NCI-H510A (cell line): ENCODE data around the gene TACR1.
A peak's percentile ranks its signal among the peaks of the same experiment; 100 is the strongest.
"Not testable (repeated sequence)": the region's sequence is repeated elsewhere in the genome, so short reads cannot be mapped to it uniquely, and the experiment has no call there.

ENCODE experiments used
- DNase-seq: peaks from one replicate; lab custom pipeline; 2025; lab: John Stamatoyannopoulos, UW

The TACR1 gene, protein sequence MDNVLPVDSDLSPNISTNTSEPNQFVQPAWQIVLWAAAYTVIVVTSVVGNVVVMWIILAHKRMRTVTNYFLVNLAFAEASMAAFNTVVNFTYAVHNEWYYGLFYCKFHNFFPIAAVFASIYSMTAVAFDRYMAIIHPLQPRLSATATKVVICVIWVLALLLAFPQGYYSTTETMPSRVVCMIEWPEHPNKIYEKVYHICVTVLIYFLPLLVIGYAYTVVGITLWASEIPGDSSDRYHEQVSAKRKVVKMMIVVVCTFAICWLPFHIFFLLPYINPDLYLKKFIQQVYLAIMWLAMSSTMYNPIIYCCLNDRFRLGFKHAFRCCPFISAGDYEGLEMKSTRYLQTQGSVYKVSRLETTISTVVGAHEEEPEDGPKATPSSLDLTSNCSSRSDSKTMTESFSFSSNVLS

DNA sequence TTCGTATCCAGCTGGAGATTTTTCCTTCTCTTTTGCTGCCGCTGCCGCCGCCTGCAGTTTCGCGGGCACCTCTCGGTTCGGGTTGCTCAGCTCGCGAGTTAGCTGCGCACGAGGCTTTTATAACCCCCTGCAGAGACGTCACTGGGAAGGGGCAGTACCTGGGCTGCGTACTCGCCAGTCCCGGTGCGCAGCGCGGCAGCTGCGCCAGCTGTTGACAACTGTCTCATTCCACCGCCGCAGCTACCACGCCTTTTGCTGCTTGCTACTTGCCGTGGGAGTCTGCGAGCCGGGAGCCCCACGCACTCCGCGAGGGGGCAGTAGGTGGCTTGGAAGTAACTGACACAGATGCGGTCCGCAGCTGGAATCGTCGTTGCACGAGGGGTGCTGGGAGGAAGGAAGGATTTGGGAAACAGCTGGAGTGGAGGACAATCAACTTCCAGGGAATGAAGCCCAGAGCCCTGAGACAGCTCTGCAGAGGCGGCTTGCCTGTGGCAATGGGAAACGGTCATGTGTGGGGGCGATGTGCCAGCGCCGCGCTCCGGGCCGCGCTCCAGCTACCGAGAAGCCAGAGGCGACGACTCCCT lies at the start of gene TACR1:
TACR1 (minus strand) TSS at position 93 of the 584 bp plus-strand sequence. CDS start 586 bp downstream, outside the sequence.
- peak; percentile 57 for DNase-seq

DNA sequence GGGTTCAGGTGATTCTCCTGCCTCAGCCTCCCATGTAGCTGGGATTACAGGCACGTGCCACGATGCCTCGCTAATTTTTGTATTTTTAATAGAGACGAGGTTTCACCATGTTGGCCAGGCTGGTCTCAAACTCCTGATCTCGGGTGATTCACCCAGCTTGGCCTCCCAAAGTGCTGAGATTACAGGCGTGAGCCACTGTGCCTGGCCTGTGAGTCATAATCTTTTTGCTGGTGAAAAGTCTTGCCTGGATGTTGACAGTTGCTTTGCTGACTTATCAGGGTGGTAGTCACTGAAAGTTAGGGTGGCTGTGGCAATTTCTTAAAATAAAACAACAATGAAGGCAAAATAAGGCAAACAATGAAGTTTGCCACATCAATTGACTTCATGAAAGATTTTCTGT lies 49.3 kb upstream of the TACR1 start:
- not testable (repeated sequence) for DNase-seq

DNA sequence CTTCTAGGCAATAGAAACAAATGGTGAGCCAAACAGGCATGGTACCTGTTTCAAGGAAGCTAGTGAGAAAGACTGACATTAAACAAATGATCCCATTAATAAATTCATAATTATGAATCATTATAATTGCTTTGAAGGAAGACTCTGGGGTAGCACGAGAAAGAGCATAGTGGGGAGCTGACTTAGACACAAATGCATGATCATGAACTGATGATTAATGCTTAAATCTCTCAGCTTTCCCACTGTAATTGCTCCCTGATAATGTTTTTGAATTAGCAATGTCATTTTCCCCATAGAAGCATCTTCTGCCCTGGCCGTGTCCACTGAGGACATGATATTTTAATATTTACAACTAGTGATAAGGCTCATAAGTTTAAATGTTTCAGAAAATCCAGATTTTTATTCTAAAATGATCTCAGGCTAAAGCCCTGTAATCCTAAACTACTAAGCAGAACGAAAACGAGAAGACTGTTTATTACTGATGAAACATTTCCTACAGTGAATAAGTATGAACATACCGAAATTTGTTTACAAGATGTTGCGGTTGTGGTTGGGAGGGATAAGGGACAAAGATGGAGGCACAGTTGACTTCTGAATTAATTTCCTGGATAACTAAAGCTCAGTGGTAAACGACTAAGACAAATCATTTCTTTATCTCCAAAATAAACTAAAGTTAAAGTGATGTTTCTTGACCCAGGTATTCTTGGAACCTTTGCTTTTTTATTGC lies 47.3 kb upstream of the TACR1 start:
- no peak for DNase-seq

DNA sequence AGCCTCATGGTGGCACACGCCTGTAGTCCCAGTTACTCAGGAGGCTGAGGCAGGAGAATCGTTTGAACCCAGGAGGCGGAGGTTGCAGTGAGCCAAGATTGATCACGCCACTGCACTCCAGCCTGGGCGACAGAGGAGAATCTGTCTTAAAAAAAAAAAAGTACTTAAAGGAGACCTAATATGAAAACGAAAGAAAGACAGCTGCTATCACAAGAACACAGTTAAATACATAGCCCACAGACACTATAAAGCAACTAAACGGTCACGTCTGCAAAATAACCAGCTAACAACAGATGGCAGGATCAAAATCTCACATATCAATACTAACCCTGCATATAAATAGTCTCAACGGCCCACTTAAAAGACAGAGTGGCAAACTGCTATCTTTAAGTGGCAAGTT lies 43.9 kb upstream of the TACR1 start:
- no peak for DNase-seq

DNA sequence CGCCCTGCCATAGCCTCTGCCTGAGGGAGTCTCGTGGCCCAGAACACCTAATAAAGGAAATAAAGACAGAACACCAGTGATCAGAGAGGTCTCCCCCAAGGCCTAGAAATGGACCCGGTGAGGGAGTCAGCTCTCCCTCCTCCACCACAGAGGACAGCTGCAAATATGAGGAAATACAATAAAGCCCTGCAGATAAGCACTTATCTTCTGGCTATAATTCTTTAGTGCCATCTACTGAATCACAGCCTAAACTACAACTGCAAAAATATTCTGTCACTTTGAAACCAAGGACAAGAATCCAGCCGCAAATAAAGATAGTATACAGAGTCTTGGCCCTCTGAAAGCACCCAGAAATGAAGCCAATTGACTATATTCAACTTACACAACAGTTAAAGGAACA lies 42.4 kb upstream of the TACR1 start:
- no peak for DNase-seq

DNA sequence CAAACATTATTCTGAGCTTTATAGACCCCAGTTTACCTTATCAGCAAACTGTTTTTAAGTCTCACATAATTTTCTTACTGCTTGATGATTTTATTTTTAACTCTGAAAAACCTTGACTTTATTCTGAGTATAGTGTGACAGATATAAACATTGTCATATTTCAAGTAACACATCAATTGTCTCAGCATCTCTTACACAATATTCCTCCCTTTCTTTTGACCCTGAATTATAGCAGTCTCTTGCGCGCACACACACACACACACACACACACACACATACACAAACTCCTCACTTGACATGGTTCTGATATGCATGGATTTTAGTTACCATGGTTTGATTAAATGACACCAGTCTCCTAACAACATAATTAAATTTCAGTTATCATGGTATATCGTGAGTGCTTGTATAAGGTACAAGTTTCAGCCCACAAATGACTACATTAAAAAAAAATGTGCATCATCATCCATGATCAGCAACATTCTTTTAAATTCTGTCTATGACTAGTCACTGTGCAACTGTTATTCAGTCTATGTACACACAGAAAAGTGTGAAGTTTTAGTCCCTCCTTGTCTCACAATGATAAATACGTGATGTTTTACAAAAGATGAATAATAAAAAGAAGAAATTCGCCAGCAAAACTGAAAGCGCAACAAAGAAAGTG lies 39.5 kb upstream of the TACR1 start:
- DNase-seq: no peak

DNA sequence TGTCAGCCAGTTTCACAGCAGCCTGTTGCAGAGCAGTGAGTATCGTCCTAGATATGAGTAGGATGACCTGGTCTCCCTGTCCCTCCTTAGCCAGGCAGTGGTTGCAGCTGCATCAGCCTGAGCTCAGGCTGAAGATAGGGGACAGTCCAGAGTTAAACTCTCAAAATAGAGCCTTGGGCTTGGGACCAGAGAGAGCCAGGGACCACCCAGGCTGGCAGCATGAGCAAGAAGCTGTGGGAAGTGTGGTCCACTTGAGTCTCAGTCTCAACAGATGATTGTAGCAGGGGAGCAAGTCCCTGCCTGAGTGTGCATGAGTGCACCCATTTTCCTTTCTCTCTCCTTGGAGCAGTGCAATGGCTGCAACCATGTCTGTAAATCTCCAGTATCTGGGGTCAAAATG lies 38.0 kb upstream of the TACR1 start:
- DNase-seq: no peak

DNA sequence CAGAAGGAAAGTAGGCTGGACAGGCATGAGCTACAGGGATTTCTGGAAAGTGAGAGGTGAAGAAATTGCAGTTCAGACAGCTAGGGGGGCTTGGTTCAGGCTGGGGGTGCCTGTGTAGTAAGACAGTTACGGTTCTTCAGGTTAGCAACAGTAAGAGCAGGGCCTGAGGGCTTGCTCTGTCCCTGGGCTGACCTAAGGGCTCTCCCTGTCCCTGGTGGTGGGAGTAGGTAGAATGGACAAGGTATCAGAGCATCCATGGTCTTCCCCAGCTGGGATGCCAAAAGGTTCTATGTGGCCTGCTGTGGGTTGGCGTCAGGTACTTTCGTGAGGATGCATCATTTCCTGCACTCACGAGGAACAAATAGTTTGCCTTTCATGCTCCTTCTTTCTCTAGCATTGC lies 34.6 kb upstream of the TACR1 start:
- DNase-seq: no peak

DNA sequence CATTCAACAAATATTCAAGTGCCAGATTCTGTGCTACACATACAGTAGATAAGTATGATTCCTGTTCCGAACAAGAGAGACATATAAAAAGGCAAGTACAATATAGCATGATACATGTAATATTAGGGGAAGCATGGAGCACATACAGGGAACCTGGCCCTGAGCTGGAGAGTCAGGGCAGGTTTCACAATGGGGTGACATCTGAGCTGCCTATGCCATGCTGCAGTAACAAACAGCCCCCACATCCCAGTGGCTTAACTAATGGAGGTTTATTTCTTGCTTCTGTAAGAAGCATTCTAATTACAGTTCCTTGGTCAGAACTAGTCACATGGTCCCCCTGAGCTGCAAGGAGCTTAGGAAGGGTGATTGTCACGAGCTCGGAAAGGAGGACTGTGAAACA lies 27.3 kb upstream of the TACR1 start:
- no peak for DNase-seq

DNA sequence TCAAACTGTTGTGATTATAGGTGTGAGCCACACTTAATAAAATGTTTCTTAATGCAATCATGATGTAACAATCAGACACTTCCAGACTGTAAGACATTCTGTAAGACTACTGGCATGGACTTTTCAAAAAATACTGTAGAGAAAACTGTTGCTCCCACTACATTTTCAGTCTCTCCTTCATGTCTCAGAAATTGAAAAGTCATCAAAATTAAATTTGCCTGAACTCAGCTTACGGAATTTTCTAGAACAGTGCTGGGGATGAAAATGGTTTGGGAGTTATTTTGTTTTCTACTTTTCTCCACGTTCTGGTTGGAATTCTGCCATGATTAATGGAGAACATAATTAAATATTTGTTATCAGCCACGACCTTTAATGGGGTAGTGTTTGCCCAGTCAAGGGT lies 26.8 kb upstream of the TACR1 start:
- no peak for DNase-seq

DNA sequence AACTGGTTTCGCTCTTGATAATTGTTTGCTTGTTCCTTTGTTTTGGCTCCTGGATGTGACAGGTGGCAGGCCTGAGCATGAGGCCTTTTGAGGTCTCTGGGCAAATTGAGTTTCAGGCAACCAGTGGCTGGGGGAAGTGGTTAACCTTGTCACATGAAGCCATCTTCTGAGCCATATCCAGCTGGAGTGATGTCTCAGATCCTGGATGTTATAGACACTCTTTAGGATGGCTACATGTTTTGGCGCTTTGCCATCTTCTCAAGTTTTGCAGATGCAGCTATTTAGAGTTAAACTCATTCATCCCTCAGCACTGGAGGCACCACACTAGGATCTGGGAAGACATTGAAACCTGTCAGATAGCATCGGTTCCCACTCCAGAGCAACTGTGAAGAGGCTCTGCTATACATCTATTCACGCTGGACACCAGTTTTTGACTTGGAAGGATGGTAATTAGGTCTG lies 25.3 kb upstream of the TACR1 start:
- DNase-seq: peak; percentile 38

DNA sequence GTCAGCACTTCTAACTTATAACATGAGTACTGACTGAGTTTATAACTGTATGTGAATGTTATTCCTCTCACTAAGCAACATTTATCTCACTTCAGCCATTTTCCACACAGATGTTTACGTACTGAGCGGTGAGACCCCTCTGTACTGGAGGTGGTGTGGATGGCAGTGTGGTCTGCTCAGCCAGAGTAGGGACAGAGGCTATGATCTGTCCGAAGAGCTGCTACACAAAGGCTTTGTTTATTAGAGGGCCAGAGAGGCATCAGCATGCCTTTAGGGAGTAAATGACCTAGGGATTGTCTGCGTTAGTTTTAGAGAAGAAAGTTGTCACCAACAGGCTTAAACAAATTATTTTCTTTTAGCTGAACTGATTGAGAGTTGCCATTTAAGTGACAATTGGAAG lies 23.2 kb upstream of the TACR1 start:
- no peak for DNase-seq

DNA sequence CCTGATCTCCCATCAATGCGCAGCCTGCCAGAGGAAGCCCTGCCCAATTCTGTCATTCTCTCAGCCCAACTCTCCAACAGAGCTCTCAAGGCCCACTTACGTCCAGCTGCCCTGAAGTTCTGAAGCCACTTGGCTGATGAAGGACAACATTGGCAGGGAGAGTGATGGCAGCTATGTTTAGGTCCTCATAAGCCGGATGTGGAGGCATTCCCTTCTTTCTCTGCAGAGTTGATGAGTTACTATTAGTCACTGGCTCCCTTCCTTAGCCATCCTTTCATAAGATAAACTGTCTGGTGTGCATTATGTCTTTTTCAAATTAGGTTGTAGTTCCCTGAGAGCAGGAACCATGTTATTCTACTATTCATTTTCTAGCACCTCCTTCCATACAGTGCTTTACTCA lies 22.5 kb upstream of the TACR1 start:
- peak; percentile 52 for DNase-seq

DNA sequence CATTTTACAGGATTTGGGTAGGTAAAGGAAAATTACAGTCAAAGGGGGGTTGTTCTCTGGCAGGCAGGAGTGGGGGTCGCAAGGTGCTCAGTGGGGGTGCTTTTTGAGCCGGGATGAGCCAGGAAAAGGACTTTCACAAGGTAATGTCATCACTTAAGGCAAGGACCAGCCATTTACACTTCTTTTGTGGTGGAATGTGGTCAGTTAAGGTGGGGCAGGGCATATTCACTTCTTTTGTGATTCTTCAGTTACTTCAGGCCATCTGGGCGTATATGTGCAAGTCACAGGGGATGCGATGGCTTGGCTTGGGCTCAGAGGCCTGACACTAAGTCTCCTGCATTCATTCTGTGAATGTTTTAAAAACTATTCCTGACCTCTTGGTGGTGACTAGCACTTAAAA lies 19.9 kb upstream of the TACR1 start:
- not testable (repeated sequence) for DNase-seq

DNA sequence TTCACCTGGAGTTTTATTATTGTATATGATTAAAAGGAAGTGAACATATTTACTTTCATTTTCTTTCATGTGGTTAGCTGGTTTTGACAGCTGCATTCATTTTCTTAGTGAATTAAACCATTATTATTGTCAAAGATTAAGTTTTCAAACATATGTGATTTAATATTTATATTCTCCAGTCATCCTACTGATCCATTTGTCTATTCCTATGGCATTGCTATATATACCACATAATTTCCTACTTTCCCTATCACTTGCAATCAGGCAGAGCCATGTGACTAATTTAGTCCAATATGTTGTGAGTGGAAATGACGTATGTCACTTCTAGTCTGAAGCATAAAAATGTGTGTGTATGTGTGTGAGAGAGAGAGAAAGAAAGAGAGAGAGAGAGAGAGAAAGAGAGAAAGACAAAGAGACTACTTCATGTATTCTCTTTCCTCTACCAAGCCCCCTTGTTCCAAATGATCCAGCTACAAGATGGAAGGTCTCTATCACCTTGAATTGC lies 12.0 kb upstream of the TACR1 start:
- no peak for DNase-seq

DNA sequence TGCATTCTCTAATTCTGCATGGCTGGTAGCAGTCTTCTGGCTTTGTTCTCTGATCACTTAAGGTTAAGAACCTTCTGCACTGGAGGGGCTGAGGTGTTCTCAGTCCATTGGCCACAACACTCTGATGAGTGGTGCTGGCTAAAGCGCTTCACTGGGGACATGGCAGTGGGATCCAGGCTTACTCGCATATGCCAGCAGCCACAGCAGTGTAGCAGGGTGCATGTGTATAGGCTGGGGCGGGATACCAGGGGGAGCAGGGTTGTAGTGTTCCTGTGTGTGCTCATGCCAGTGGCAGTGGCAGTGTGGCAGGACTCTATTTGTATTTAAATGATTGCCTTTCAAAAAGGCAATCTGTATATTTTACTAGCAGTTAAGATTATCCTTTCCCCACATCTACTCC lies 11.1 kb upstream of the TACR1 start:
- no peak for DNase-seq

DNA sequence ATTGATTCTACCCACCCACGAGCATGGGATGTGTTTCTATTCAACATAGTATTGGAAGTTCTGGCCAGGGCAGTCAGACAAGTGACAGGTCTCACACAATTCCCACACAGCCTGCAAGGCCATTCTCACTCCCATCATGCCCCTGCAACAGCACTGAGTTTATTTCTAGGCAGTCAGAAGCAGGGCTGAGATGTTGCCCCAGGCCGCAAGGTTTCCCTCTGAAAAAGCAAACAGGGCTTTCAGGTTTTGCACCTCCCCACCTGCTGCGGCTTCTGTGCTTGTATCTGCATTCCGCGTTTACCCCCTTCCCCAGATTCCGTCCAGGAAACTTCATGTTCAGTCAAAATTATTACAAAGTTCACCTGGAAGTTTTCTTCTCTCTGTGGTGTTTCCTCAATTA lies 9.4 kb upstream of the TACR1 start:
- no peak for DNase-seq

DNA sequence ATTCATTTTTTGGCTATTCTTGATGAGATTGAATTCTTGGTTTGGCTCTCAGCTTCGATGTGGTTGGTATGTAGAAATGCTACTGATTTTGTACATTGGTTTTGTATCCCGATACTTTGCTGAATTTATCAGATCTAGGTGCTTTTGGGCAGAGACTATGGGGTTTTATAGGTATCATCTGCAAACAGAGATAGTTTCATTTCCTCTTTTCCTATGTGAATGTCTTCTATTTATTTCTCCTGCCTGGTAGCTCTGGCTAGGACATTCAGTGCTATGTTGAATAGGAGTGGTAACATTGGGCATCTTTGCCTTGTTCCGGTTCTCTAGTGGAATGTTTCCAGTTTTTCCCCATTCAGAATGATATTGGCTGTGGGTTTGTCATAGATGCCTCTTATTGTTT lies 5.5 kb upstream of the TACR1 start:
- DNase-seq: no peak

DNA sequence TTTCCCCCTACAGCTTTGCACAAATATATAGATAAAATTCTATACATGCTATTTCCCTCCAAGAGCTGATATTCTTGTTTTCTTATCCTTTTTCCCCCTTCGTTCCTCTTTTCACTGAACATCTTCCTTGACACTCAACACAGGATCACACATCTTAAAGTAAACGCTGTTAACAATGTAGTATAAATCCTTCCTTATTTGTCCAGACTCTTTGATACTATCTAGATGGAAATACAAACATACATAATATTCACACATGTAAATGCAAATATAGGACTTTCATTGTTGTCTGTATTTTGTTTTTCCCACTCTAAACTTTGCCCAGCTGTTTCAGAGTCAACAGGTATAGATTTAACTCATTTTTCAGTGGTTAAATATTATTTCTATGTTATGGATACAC lies 3.0 kb upstream of the TACR1 start:
- DNase-seq: no peak

DNA sequence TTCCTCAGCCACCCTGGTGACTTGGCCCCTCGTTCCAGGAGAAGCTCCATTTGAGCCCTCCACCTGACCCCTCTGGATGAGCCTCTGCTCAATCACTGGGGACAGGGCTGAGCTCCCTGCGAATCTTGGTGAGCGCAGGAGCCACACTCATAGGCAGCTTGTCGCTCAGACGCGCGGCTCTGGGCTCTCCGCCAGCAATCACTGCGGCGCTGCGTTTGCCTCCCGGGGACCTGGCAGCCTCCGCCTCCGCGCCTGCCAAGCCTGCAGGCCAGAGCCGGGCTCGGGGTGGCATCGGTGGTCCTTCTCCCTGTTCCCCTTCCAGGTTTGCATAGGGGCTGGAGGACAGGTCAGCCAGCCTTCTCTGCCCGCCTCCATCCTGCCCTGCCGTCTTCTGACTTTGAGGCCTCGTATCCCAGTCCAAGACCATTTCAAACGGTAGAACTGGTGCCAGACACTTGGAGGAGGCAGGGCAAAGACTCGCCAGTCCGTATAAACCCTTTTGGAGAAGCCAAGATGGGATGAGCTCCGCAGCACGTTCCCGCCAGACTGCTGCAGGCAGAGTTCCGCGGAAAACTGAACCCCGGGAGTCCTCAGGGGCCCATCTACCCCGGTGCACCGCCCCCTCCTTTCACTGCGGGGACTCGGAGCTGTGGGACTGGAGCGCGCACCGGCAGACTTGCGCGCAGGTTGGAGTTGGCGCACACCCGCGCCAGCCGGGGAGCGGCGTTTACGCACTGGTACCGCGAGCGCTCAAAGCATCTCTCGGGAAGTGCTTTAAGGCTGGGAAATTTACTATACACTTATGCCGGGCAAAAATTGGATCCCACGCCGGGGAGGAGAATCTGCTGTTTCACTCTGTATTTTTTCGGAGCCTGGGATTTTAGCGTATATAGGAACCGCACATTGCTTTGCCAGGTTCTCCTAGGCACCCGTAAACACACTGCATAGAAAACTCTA lies 1.1 kb upstream of the TACR1 start:
- peak; percentile 41 for DNase-seq

DNA sequence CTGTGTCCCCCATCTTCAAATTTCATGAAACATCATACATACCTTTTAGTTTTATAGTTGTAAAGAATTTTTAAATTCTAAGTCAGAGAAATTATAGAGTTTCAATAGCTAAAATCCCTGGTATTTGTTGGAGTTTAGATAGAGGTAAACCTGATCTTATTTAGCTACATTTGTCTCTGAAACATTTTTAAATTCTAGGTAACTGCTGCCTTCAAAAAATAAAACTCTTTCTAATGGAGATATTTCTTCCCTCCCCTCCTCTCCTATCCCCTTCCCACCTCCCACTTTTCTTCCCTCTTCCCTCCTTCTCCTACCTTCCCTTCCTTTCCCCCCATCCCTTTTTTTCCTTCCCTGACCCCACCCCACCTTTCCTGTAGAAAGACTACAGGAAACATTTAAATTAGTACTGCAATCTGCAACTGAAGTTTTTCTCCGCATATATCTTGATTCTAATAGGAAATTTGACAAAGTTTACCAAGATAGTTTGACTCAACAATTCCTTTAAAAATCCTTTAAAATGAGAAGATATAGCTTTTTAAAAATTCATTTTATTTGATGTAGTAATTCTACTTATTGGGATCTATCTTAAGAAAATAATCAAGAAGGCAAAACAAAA lies 4.1 kb downstream of the TACR1 start:
- no peak for DNase-seq
